Endothelial cell (in vitro differentiated cells): ENCODE results near the gene COA4. TPM values are rescaled to one million over a fixed set of nuclear protein-coding genes. Genes with fewer than 3 reads are reported as not detected.

Experiments used
- DNase-seq: peaks from one replicate; pipeline ENCODE4 v3.0.0; 2021; ENCODE audit warnings: low spot score
- H3K27ac Mint-ChIP-seq: one replicate; pipeline ENCODE4 v1.8.0; 2021; ENCODE audit warnings: mixed read lengths, inconsistent platforms; ENCODE audit not compliant: unreplicated experiment
- H3K27me3 Mint-ChIP-seq: one replicate; pipeline ENCODE4 v1.8.0; 2021; ENCODE audit warnings: mild to moderate bottlenecking, moderate library complexity, mixed read lengths, inconsistent platforms; ENCODE audit not compliant: unreplicated experiment
- H3K36me3 Mint-ChIP-seq: one replicate; pipeline ENCODE4 v1.8.0; 2021; ENCODE audit warnings: mild to moderate bottlenecking, low read depth, mixed read lengths, inconsistent platforms; ENCODE audit not compliant: unreplicated experiment
- H3K4me1 Mint-ChIP-seq: one replicate; pipeline ENCODE4 v1.8.0; 2021; ENCODE audit warnings: mild to moderate bottlenecking, mixed read lengths, inconsistent platforms; ENCODE audit not compliant: unreplicated experiment
- H3K4me3 Mint-ChIP-seq: one replicate; pipeline ENCODE4 v1.8.0; 2021; ENCODE audit warnings: mild to moderate bottlenecking, mixed read lengths, inconsistent platforms; ENCODE audit not compliant: unreplicated experiment
- H3K9me3 Mint-ChIP-seq: one replicate; pipeline ENCODE4 v1.8.0; 2021; ENCODE audit warnings: mixed read lengths, inconsistent platforms; ENCODE audit not compliant: unreplicated experiment
- total RNA-seq: library from RNA; stranded (reverse); fragmentation: NEBNext Ultra II Directional; extraction: Animal tissue kit (Norgen Biotek cat#: 25700); gene quantifications from one replicate; pipeline ENCODE4 v1.2.1, GENCODE V29; 2021; ENCODE audit not compliant: unreplicated experiment
- TF ChIP-seq, protein P1 (sequence below): fragments of 200-600 bp; sonication (generic); IDR thresholded peaks from one replicate; pipeline ENCODE4 v1.5.0; 2021; ENCODE audit warnings: antibody characterized with exemption; ENCODE audit not compliant: unreplicated experiment

COA4 gene
- total RNA-seq, 1 donor from 2014 or later: 33.9 TPM

DNA sequence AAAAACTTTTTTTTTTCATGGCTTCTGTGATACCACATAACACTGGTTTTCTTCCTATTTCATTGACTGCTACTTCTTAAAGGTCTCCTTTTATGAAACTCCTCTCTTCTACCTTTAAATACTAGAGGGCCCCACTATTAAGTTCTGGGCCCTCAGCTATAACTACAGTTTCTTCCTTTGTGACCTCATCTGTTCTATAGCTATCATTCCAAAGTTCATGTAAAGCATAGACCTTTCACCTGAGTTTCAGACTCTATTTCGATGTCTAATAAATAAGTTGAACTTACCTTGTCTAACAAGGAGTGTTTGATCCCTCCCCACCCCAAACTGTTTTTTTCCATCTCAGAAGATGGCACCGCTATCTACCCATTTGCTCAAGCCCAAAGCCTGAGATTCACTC lies 35.4 kb upstream of the COA4 start:
- Mint-ChIP-seq H3K27ac (no peak overlapping the region), H3K27me3 (peaks cover 1% of the 10 kb centered on the region), H3K4me1 (peaks cover 5% of the 10 kb centered on the region), H3K9me3 (no peaks in the 10 kb centered on the region), H3K36me3 (peaks cover 16% of the 10 kb centered on the region), H3K4me3 (no peak overlapping the region)
- TF ChIP-seq, protein P1, sequence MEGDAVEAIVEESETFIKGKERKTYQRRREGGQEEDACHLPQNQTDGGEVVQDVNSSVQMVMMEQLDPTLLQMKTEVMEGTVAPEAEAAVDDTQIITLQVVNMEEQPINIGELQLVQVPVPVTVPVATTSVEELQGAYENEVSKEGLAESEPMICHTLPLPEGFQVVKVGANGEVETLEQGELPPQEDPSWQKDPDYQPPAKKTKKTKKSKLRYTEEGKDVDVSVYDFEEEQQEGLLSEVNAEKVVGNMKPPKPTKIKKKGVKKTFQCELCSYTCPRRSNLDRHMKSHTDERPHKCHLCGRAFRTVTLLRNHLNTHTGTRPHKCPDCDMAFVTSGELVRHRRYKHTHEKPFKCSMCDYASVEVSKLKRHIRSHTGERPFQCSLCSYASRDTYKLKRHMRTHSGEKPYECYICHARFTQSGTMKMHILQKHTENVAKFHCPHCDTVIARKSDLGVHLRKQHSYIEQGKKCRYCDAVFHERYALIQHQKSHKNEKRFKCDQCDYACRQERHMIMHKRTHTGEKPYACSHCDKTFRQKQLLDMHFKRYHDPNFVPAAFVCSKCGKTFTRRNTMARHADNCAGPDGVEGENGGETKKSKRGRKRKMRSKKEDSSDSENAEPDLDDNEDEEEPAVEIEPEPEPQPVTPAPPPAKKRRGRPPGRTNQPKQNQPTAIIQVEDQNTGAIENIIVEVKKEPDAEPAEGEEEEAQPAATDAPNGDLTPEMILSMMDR: no peak
- DNase-seq: no peak

GRCh38 chr11:73907191-73907590 lies 30.5 kb upstream of the COA4 start:
- DNase-seq: no peak
- Mint-ChIP-seq H3K36me3 (peaks cover 14% of the 10 kb centered on the region), H3K4me1 (peaks cover 5% of the 10 kb centered on the region), H3K4me3 (no peak overlapping the region), H3K27me3 (no peaks in the 10 kb centered on the region), H3K9me3 (no peaks in the 10 kb centered on the region), H3K27ac (no peak overlapping the region)
- TF ChIP-seq, protein P1: no peak

GRCh38 chr11:73902303-73902702 lies 25.7 kb upstream of the COA4 start:
- TF ChIP-seq, protein P1: no peak
- Mint-ChIP-seq H3K4me1 (no peaks in the 10 kb centered on the region), H3K9me3 (no peaks in the 10 kb centered on the region), H3K36me3 (peaks cover 7% of the 10 kb centered on the region), H3K27ac (no peak overlapping the region), H3K4me3 (no peak overlapping the region), H3K27me3 (no peaks in the 10 kb centered on the region)
- no peak for DNase-seq

- TF ChIP-seq, protein P1: no peak
- H3K27ac Mint-ChIP-seq: no peak overlapping the region
- no peaks in the 10 kb centered on the region for H3K9me3 Mint-ChIP-seq
- no peaks in the 10 kb centered on the region for H3K4me1 Mint-ChIP-seq
- no peak overlapping the region for H3K4me3 Mint-ChIP-seq
- no peak for DNase-seq
- peaks cover 8% of the 10 kb centered on the region for H3K36me3 Mint-ChIP-seq
- no peaks in the 10 kb centered on the region for H3K27me3 Mint-ChIP-seq
Measured at GRCh38 chr11:73894725-73895335, 18.2 kb upstream of the COA4 start.

- H3K4me1 Mint-ChIP-seq: no peaks in the 10 kb centered on the region
- H3K9me3 Mint-ChIP-seq: no peaks in the 10 kb centered on the region
- H3K27me3 Mint-ChIP-seq: no peaks in the 10 kb centered on the region
- H3K4me3 Mint-ChIP-seq: no peak overlapping the region
- no peak overlapping the region for H3K27ac Mint-ChIP-seq
- H3K36me3 Mint-ChIP-seq: peaks cover 5% of the 10 kb centered on the region
- TF ChIP-seq, protein P1: no peak
- no peak for DNase-seq
Measured at GRCh38 chr11:73893041-73893440, 16.4 kb upstream of the COA4 start.
